Activated naive CD4-positive, alpha-beta T cell treated with anti-CD3 and anti-CD28 coated beads for 36 hours (primary cell): ENCODE results near the gene FBH1. TPM values are rescaled to one million over a fixed set of nuclear protein-coding genes. Genes with fewer than 3 reads are reported as not detected.

Experiments used
- CTCF ChIA-PET: fragments of 350-600 bp; sonication (Branson Sonifier 250); formaldehyde crosslinking; loops from one replicate; lab custom pipeline; 2021; ENCODE audit warnings: antibody characterized with exemption; lab: Charles Lee
- DNase-seq: peaks from one replicate; pipeline ENCODE4 v3.0.0-alpha.2; 2020
- H3K27ac Mint-ChIP-seq: one replicate; pipeline ENCODE4 v1.8.0; 2021; ENCODE audit warnings: mild to moderate bottlenecking, mixed read lengths
- H3K27me3 Mint-ChIP-seq: one replicate; pipeline ENCODE4 v1.8.0; 2021; ENCODE audit warnings: low read depth, mixed read lengths
- H3K36me3 Mint-ChIP-seq: one replicate; pipeline ENCODE4 v1.8.0; 2021; ENCODE audit warnings: low read depth, mixed read lengths
- H3K4me1 Mint-ChIP-seq: one replicate; pipeline ENCODE4 v1.8.0; 2021; ENCODE audit warnings: low read depth, mixed read lengths
- H3K4me3 Mint-ChIP-seq: one replicate; pipeline ENCODE4 v1.8.0; 2021; ENCODE audit warnings: mild to moderate bottlenecking, moderate library complexity, mixed read lengths
- H3K9me3 Mint-ChIP-seq: one replicate; pipeline ENCODE4 v1.8.0; 2021; ENCODE audit warnings: mixed read lengths
- intact Hi-C: fragments of 100-400 bp; cut with micrococcal nuclease; formaldehyde crosslinking; loops from one replicate; pipeline ENCODE4 v1.15.1; 2023
- total RNA-seq, 2 experiments: library from RNA; stranded (reverse); gene quantifications; one replicate each; pipeline ENCODE4 v1.2.3, GENCODE V29; 2021

Gene FBH1
- total RNA-seq, 2 experiments from 2014 or later = 40.4 to 42.7 TPM

DNA sequence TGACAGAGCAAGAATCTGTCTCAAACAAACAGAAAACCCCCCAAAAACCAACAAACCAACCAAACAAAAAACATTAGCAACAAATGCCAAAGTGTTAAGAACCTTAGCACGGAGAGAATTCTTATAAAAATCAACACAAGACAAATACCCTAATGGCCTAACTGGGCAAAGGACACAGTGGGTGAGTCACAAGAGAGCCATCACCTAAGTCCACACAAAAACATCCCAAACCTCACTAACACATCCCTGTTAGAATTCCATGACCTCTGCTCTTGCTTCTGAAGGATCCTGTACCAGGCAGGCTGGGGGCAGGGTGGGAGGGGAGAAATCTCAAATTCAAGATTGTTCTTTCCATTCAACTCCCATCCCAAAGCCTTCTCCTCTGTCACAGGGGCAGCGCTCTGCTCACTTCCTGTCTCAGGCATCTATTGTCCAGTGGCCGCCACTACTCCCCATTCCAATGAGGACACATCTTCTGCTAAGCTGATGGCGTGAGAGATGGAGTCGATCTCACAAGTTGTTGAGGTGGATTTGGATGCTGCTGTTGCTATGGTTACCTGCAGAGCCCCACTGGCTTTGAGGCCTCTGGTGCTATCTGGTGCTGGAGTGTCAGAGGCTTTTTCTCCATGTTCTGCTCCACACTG is 78.1 kb downstream of the FBH1 start:
- Mint-ChIP-seq H3K4me3 (no peak overlapping the region), H3K27me3 (no peaks in the 10 kb centered on the region), H3K4me1 (peaks cover 21% of the 10 kb centered on the region), H3K9me3 (no peaks in the 10 kb centered on the region), H3K36me3 (peaks cover 3% of the 10 kb centered on the region), H3K27ac (no peak overlapping the region)
- no peak for DNase-seq
- CTCF ChIA-PET = interaction anchor here (0.7 kb wide), 1 partner anchor 84 kb away, joined by 3 read pairs; no protein-coding TSS in a partner anchor
- intact Hi-C loops = no loop called here

DNA sequence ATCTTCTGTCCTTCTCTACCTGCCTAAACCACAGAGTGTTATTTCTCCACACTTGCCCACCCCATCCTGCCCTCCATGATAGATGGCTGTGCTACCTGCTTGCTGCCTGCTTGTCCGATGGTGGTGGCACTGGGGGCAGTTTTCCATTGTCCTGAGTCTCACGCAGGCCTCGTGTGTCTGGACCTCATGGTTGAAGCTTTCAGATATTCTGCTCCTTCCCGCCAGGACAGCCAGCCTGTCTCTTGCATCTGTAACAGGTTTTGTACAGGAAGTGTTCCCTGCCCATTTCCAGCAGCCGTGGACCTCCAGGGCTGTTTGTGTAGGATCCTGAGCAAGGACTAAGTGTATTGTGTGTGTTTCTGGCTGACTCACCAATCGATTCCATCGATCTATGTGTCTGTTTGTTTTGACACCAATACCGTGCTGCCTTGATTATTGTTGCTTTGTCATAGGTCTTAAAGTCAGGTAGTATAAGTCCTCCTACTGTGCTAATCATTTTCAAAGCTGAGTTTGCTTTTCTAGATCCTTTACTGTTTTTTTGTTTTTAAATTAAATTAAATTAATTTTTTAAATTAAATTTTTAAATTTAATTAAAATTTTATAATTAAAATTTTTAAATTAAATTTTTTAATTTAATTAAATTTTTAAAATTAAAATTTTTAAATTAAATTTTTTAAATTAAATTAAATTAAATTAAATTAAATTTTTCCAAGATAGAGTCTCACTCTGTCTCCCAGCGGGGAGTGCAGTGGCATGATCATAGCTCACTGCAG is 78.8 kb downstream of the FBH1 start:
- no peaks in the 10 kb centered on the region for H3K9me3 Mint-ChIP-seq
- intact Hi-C loops = no loop called here
- CTCF ChIA-PET = no interaction called here
- no peak overlapping the region for H3K27ac Mint-ChIP-seq
- H3K36me3 Mint-ChIP-seq = peaks cover 3% of the 10 kb centered on the region
- H3K4me3 Mint-ChIP-seq = no peak overlapping the region
- H3K27me3 Mint-ChIP-seq = no peaks in the 10 kb centered on the region
- no peak for DNase-seq
- H3K4me1 Mint-ChIP-seq = peaks cover 21% of the 10 kb centered on the region

DNA sequence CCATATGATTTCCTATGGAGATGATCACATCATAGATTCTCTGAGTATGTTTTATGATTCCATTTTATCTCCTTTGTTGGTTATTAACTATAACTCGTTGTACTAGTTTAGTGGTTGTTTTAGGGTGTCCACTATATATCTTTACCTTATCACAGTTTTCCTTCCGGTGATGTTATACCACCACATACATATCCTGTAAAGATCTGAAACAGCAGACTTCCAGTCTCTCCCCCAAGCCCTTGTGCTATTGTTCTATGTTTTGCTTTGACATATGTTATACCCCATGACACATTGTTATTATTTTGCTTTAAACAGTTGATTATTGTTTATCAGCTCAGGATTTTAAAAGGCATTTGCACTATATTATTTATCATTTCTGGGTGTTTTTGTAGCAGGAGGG is 80.0 kb downstream of the FBH1 start:
- Mint-ChIP-seq H3K36me3 (peaks cover 3% of the 10 kb centered on the region), H3K4me3 (no peak overlapping the region), H3K27ac (no peak overlapping the region), H3K27me3 (no peaks in the 10 kb centered on the region), H3K9me3 (no peaks in the 10 kb centered on the region), H3K4me1 (peaks cover 32% of the 10 kb centered on the region)
- intact Hi-C loops = loop anchor here (10.0 kb wide), 2 partner anchors 615 to 675 kb away; partner anchors contain the start of gene PRKCQ
- CTCF ChIA-PET = no interaction called here
- no peak for DNase-seq

DNA sequence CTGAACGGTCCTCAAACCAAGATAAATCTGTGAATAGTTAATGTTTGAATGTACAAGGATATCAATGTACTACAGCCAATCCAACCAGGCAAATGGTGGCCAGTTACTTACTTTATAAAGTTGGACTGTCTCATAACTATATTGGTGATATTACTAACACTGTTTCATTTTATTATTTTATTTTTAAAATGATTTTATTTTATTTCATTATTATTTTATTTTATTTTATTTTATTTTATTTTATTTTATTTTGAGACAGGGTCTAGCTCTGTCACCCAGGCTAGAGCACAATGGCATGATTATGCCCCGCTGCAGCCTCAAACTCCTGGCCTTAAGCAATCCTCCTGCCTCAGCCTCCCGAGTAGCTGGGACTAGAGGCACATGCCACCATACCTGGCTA is 80.5 kb downstream of the FBH1 start:
- H3K4me1 Mint-ChIP-seq = peaks cover 36% of the 10 kb centered on the region
- DNase-seq = no peak
- no peak overlapping the region for H3K4me3 Mint-ChIP-seq
- intact Hi-C loops = loop anchor here (10.0 kb wide), 2 partner anchors 614 to 676 kb away; partner anchors contain the start of gene PRKCQ
- no peaks in the 10 kb centered on the region for H3K27me3 Mint-ChIP-seq
- CTCF ChIA-PET = interaction anchor here (0.7 kb wide), 1 partner anchor 19 kb away, joined by 3 read pairs; no protein-coding TSS in a partner anchor
- H3K36me3 Mint-ChIP-seq = peaks cover 2% of the 10 kb centered on the region
- no peak overlapping the region for H3K27ac Mint-ChIP-seq
- H3K9me3 Mint-ChIP-seq = no peaks in the 10 kb centered on the region

DNA sequence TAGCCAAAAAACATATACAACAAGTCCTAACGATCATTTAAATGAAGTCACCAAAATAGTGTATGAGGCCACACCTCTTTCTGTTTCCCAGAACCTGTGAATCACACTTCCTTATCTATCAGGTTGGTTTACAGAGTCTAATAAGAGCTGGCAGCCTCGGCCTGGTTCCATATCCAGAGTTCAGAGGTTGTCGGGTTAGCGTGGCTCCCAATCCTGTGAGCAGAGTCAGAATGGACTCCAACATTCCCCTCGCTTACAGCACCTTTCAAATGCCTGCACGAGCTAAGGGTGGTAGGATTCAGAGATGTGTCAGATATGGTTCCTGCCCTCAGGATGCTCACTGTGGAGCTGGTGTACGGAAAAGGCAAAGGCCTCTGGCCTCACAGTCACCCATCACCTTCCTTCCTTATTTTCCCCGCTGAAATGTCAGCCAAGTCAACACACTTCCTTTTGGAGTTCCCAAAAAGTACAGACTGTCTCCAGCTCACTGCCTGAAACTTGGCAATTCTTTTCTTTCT is 81.3 kb downstream of the FBH1 start:
- H3K4me1 Mint-ChIP-seq = peaks cover 41% of the 10 kb centered on the region
- intact Hi-C loops = loop anchor here (10.0 kb wide), 2 partner anchors 613 to 677 kb away; partner anchors contain the start of gene PRKCQ
- H3K4me3 Mint-ChIP-seq = no peak overlapping the region
- DNase-seq = peak; percentile 53
- CTCF ChIA-PET = interaction anchor here (0.7 kb wide), 1 partner anchor 20 kb away, joined by 3 read pairs; no protein-coding TSS in a partner anchor
- no peak overlapping the region for H3K27ac Mint-ChIP-seq
- peaks cover 2% of the 10 kb centered on the region for H3K36me3 Mint-ChIP-seq
- no peaks in the 10 kb centered on the region for H3K9me3 Mint-ChIP-seq
- no peaks in the 10 kb centered on the region for H3K27me3 Mint-ChIP-seq

DNA sequence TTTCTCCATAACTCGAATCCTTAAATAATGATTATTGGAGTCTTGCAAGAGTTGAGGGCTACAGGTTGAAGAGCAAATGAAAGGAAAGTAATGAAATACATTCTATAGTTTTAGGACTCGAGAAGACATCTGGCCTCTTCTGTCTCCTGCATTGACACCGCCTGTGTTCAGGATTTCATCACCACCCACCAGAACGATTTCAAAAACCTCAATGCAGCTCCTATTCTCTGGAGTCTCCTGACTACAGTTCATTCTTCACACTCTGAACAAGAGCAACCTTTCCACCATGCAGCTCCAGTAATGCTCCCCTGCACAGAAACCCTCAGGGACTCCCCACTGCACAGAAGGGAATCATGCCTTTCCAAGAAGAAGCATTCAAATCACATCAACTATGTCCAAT is 81.8 kb downstream of the FBH1 start:
- CTCF ChIA-PET = no interaction called here
- H3K27ac Mint-ChIP-seq = no peak overlapping the region
- intact Hi-C loops = loop anchor here (10.0 kb wide), 2 partner anchors 613 to 677 kb away; partner anchors contain the start of gene PRKCQ
- H3K36me3 Mint-ChIP-seq = peaks cover 2% of the 10 kb centered on the region
- no peaks in the 10 kb centered on the region for H3K27me3 Mint-ChIP-seq
- no peak overlapping the region for H3K4me3 Mint-ChIP-seq
- peaks cover 41% of the 10 kb centered on the region for H3K4me1 Mint-ChIP-seq
- no peak for DNase-seq
- H3K9me3 Mint-ChIP-seq = no peaks in the 10 kb centered on the region

DNA sequence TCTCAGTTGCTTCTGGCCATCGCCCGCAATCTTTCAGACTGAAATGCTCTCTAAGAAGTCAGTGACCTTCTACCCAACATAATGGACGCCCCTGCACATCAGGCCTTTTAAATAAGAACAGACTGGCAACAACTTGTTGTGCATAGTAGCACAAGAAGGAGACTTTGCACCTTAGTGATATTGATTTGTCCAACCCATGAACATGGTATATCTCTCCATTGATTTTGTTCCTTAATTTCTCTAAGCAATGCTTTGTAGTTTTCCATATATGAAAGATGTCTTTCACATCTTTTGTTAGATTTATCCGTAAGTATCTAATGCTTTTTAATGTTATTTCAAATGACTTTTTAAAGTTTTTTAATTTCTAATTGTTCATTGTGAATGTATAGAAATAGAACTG is 83.0 kb downstream of the FBH1 start:
- intact Hi-C loops = loop anchor here (10.0 kb wide), 2 partner anchors 612 to 678 kb away; partner anchors contain the start of gene PRKCQ
- CTCF ChIA-PET = no interaction called here
- Mint-ChIP-seq H3K27me3 (no peaks in the 10 kb centered on the region), H3K4me3 (no peak overlapping the region), H3K36me3 (peaks cover 2% of the 10 kb centered on the region), H3K27ac (no peak overlapping the region), H3K9me3 (no peaks in the 10 kb centered on the region), H3K4me1 (peaks cover 41% of the 10 kb centered on the region)
- no peak for DNase-seq

DNA sequence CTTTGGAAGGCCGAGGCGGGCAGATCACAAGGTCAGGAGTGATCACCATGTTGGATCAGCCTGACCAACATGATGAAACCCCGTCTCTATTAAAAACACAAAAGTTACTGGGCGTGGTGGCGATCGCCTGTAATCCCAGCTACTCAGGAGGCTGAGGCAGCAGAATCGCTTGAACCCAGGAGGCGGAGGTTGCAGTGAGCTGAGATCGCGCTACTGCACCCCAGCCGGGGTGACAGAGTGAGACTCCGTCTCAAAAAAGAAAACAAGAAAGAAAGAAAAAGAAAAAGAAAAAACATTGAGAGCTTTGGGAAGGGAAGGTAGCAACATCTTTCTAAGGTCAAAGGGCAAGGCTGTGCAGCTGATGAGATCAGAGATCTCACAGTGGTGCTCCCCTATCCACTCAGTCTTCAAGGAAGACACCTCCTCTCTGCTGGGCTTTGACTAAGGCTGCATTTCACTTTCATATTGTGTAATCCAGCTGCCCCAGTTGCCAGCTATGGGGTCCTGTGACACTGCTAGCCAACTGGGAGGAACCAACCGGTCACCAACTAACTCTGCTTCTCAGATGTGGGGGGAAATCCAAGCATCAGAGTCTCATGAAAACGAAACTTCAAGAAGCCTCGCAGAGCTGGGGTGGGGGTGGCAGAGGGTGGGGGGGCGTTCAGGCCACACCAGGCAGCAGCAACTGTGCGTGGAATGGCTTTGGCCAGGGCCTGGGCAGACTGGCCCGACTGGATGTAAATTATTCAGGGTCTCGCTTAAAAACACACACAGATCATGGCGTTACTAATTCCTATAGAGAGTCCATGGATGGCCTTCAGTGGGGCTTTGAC is 85.8 kb downstream of the FBH1 start:
- peak overlapping the region; percentile 97 for H3K27ac Mint-ChIP-seq
- intact Hi-C loops = loop anchor here (1.0 to 10.0 kb wide), 12 partner anchors 38 to 681 kb away; partner anchors contain the start of genes FBH1, GDI2, PRKCQ and TASOR2
- H3K36me3 Mint-ChIP-seq = peaks cover 2% of the 10 kb centered on the region
- DNase-seq = peak; percentile 85
- H3K27me3 Mint-ChIP-seq = no peaks in the 10 kb centered on the region
- peaks cover 38% of the 10 kb centered on the region for H3K4me1 Mint-ChIP-seq
- no peaks in the 10 kb centered on the region for H3K9me3 Mint-ChIP-seq
- CTCF ChIA-PET = interaction anchor here (0.6 to 2.4 kb wide), 12 partner anchors 20 to 402 kb away, joined by 3 to 13 read pairs (median 4); partner anchors contain the start of genes ANKRD16 and FBH1
- peak overlapping the region; percentile 97 for H3K4me3 Mint-ChIP-seq

DNA sequence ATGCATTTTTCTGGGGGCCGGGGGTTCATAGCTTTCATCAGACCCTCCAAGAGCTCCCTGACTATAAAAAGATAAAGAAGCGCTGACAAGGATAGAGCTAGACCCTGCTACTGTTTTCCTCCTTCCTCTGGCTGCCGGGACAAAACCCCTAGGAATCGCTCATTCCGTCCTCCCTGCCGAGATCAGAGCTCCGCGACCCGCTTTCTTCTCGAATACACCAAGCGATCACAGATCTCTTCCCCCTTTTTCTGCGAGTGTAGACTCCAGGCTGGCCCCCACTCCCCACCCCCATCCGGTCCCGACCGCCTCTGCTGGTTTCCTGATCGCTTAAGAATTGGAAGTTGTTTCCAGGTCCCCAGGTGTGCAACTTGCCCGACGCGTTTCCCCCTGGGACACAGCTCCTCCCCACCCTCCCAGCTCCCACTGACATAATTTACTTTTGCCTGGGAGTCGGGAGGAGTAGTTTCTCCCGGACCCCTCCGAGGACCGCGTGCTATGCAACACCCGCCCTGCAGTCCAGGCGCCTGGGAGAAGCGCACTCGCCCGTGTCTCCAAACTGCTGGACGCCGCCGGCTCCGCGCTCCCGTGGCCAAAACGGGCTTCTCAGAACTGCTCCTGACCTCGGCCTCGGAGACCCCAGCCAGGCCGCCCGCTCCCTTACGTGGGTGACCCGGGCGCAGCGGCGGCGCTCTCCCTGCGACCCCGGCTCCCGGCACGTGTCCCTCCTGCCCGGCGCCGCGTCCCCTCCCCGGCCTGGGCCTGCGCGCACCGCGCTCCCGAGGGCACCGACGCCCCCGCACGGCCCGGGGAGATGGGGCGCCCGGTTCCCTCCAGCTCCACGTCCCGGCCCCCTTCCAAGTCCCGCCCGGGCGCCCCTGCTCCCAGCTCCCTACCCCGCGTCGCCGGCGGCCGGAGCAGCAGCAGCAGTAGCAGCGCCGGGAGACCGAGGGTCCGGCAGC is 86.7 kb downstream of the FBH1 start:
- Mint-ChIP-seq H3K36me3 (peaks cover 2% of the 10 kb centered on the region), H3K27me3 (no peaks in the 10 kb centered on the region), H3K9me3 (no peaks in the 10 kb centered on the region), H3K4me1 (peaks cover 28% of the 10 kb centered on the region), H3K27ac (peak overlapping the region; percentile 97), H3K4me3 (peak overlapping the region; percentile 97)
- intact Hi-C loops = loop anchor here (1.0 to 10.0 kb wide), 12 partner anchors 38 to 682 kb away; partner anchors contain the start of genes FBH1, GDI2, PRKCQ and TASOR2
- peak; percentile 64 for DNase-seq
- CTCF ChIA-PET = interaction anchor here (0.5 to 2.4 kb wide), 9 partner anchors 37 to 115 kb away, joined by 3 to 13 read pairs (median 6); partner anchors contain the start of genes ANKRD16 and FBH1

DNA sequence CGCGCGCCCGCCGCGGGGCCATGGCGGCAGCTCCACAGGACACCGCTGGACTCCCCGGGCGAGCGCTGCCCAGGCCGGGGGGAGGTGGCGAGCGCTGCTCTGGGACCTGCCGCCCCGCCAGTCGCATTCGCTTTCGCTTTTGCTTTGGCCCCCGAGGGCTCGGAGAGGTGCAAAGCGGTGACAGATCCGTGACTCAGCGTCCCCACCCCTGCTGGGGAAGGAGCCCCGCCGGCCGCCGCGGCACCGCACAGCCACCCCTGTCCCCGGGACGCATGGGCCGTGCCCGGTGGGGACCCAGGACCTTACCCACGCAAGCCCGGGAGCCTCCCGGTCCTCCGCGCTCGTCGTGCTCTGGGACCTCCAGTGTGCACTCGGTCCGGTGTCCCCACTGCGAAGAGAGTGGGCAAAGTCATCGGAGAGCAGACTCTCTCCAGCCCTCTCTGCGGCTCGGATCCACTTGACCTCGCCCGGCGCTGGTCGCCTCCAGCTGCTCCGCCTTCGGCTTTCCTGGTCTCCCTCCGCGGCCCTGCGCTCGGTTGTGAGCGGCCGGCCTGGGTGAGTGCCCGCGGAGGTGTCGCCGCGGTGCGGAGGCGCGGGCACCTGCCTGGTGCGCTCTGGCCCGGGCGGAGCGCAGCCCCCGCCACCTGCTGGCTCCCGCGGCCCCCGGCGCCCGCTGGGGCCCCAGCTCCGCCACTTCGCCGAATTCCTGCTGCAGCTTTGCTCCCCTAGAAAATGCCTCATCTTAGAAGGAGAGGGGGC is 87.6 kb downstream of the FBH1 start, which contains the start of gene IL15RA:
TSS of gene IL15RA (minus strand) at position 73 of the 759 bp plus-strand sequence. CDS start at position 22, 51 bp downstream.
- no peaks in the 10 kb centered on the region for H3K27me3 Mint-ChIP-seq
- H3K4me3 Mint-ChIP-seq = peak within 1 kb of the TSS; percentile 97
- H3K36me3 Mint-ChIP-seq = peaks cover 2% of the 10 kb centered on the region
- peaks cover 24% of the 10 kb centered on the region for H3K4me1 Mint-ChIP-seq
- H3K9me3 Mint-ChIP-seq = no peaks in the 10 kb centered on the region
- peak within 1 kb of the TSS; percentile 97 for H3K27ac Mint-ChIP-seq
- peak; percentile 91 for DNase-seq
- intact Hi-C loops = loop anchor here (2.0 to 10.0 kb wide), 6 partner anchors 165 to 683 kb away; partner anchors contain the start of genes PRKCQ and TASOR2
- CTCF ChIA-PET = interaction anchor here (1.0 to 2.4 kb wide), 5 partner anchors 10 to 109 kb away, joined by 4 to 13 read pairs (median 6); partner anchors contain the start of genes ANKRD16 and FBH1
